ENCODE results near the gene CGREF1. TPM values are rescaled to one million over a fixed set of nuclear protein-coding genes. Genes with fewer than 3 reads are reported as not detected.

CGREF1 gene
- total and polyA plus RNA-seq, 2 donors (not counting 1 experiment from before 2014, with no cell fraction given): not detected

DNA sequence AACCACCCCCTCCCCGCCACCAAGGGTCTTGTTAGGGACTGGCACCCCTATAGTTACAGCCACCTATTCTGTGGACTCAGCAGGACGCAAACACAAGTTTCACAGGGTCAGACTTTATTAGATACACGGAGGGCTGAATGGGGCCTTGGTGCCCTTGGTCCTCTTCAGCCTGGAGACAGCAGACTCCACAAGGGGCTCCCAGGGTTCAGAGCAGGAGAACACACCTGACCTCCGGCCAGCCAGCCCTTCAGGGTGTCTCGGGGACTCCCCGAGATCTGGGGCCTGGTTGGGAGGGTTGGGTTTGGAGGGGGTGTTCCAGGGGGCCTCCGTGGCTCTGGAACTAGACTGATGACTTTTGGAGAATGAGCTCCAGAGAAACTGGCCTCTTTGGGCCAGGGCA lies 17.8 kb upstream of the CGREF1 start:
- Histone ChIP-seq H3K9me3 (ENCODE audit: control extremely low read depth in 1 of 3, control insufficient read depth in 2 of 3, insufficient read depth in 1 of 3, low read length in 2 of 3) (no peaks in the 10 kb centered on the region), H3K79me2 (ENCODE audit: control insufficient read depth, insufficient read depth, low read length) (peaks cover 12% of the 10 kb centered on the region), H3K4me1 (ENCODE audit: control insufficient read depth in 2 of 2, insufficient read depth in 2 of 2, low read length in 2 of 2) (peaks cover 17 to 25% of the 10 kb centered on the region in 2 donors), H4K20me1 (ENCODE audit: control insufficient read depth, insufficient read depth, low read length, poor library complexity, severe bottlenecking) (peaks cover 5% of the 10 kb centered on the region), H3K4me2 (replicated peaks; ENCODE audit: low read depth, low read length, poor library complexity, severe bottlenecking) (no peak overlapping the region), H3K27me3 (replicated peaks in 1 of 4; ENCODE audit: control extremely low read depth in 1 of 4, control insufficient read depth in 3 of 4, insufficient read depth in 4 of 4, low read length in 3 of 4) (no peaks in the 10 kb centered on the region), H3K36me3 (replicated peaks in 1 of 2; ENCODE audit: control extremely low read depth in 1 of 2, control insufficient read depth in 1 of 2, extremely low read depth in 1 of 2, insufficient read depth in 2 of 2, low read length in 1 of 2) (peaks cover 0 to 12% of the 10 kb centered on the region in 2 experiments), H2AFZ (ENCODE audit: insufficient read depth, low read depth, low read length, poor library complexity, severe bottlenecking) (no peak overlapping the region), H3K4me3 (ENCODE audit: control extremely low read depth in 1 of 5, extremely low read depth in 1 of 5, insufficient read depth in 1 of 5, low read depth in 2 of 5, low read length in 4 of 5) (no peak overlapping the region), H3K9ac (ENCODE audit: low read length) (no peak overlapping the region), H3K27ac (ENCODE audit: low read length in 2 of 2) (no peak overlapping the region)
- H3K27me3 Mint-ChIP-seq: no peaks in the 10 kb centered on the region
- no peak for DNase-seq
- TF ChIP-seq CTCF (IDR thresholded peaks at IDR 0.05) (no peak), EZH2 (IDR thresholded peaks at IDR 0.05; ENCODE audit: borderline replicate concordance, insufficient read depth, low read depth, low read length, poor library complexity, severe bottlenecking) (no peak)
- CTCF ChIA-PET: no interaction called here
- H3K4me1 Mint-ChIP-seq: peaks cover 23% of the 10 kb centered on the region
- no peak overlapping the region for H3K4me3 Mint-ChIP-seq
- POLR2A ChIA-PET: interaction anchor here (0.7 kb wide), 1 partner anchor 12 kb away, joined by 3 read pairs; the partner anchor contains the start of gene TCF23
- no peak for ATAC-seq (ENCODE audit: low read depth)
- H3K27ac Mint-ChIP-seq: no peak overlapping the region
- WGBS (ENCODE audit: insufficient coverage): 100% methylated on average over 6 of the region's 7 CpGs
- no peaks in the 10 kb centered on the region for H3K9me3 Mint-ChIP-seq (ENCODE audit: insufficient read depth)
- intact Hi-C loops (cut with micrococcal nuclease): no loop called here

DNA sequence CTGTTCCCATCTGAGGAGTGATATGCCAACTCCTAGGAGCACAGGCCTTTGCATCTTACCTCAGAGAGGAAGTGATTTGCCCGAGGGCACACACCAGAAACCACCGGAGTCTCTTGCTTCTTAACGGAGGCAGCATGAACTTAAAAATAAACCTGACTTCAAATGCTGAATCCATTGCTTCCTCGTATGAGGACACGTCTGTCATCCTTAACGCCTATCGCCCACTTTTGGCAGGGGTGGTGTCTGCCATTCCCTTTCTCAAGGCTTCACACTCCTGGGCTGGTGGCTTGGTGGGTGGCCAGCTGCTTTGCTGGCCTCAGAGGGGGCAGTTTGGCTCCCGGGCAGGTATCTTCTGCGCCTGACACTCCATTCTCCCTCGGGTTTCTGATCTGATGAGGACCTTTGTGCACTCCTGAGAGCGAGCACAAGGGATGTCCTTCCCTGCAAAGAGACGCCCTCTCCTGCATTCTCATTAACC lies 16.6 kb upstream of the CGREF1 start:
- intact Hi-C loops (cut with micrococcal nuclease): no loop called here
- peak overlapping the region; percentile 96 for H3K4me3 Mint-ChIP-seq
- Histone ChIP-seq H3K9me3 (ENCODE audit: control extremely low read depth in 1 of 3, control insufficient read depth in 2 of 3, insufficient read depth in 1 of 3, low read length in 2 of 3) (no peaks in the 10 kb centered on the region), H3K4me1 (ENCODE audit: control insufficient read depth in 2 of 2, insufficient read depth in 2 of 2, low read length in 2 of 2) (peaks cover 17 to 25% of the 10 kb centered on the region in 2 donors), H3K4me3 (ENCODE audit: control extremely low read depth in 1 of 5, extremely low read depth in 1 of 5, insufficient read depth in 1 of 5, low read depth in 2 of 5, low read length in 4 of 5) (no peak overlapping the region), H4K20me1 (ENCODE audit: control insufficient read depth, insufficient read depth, low read length, poor library complexity, severe bottlenecking) (peaks cover 5% of the 10 kb centered on the region), H3K9ac (ENCODE audit: low read length) (no peak overlapping the region), H3K79me2 (ENCODE audit: control insufficient read depth, insufficient read depth, low read length) (peaks cover 12% of the 10 kb centered on the region), H3K36me3 (replicated peaks in 1 of 2; ENCODE audit: control extremely low read depth in 1 of 2, control insufficient read depth in 1 of 2, extremely low read depth in 1 of 2, insufficient read depth in 2 of 2, low read length in 1 of 2) (peaks cover 0 to 21% of the 10 kb centered on the region in 2 experiments), H3K27me3 (replicated peaks in 1 of 4; ENCODE audit: control extremely low read depth in 1 of 4, control insufficient read depth in 3 of 4, insufficient read depth in 4 of 4, low read length in 3 of 4) (no peaks in the 10 kb centered on the region), H3K27ac (ENCODE audit: low read length in 2 of 2) (peak overlapping the region in 1 of 2 donors; percentile 39), H2AFZ (ENCODE audit: insufficient read depth, low read depth, low read length, poor library complexity, severe bottlenecking) (peak overlapping the region; percentile 92), H3K4me2 (replicated peaks; ENCODE audit: low read depth, low read length, poor library complexity, severe bottlenecking) (peak overlapping the region; percentile 93)
- H3K27ac Mint-ChIP-seq: peak overlapping the region; percentile 97
- peaks cover 23% of the 10 kb centered on the region for H3K4me1 Mint-ChIP-seq
- ATAC-seq (ENCODE audit: low read depth) (no peak), DNase-seq (peak; percentile 31)
- no peak for TF ChIP-seq CTCF (IDR thresholded peaks at IDR 0.05)
- no peak for TF ChIP-seq EZH2 (IDR thresholded peaks at IDR 0.05; ENCODE audit: borderline replicate concordance, insufficient read depth, low read depth, low read length, poor library complexity, severe bottlenecking)
- ChIA-PET POLR2A (interaction anchor here (0.6 to 2.2 kb wide), 3 partner anchors 77 to 184 kb away, joined by 3 to 7 read pairs (median 4); partner anchors contain the start of genes ATRAID and SLC5A6), CTCF (interaction anchor here (0.7 to 2.8 kb wide), 4 partner anchors 11 to 173 kb away, joined by 3 to 19 read pairs (median 8); partner anchors contain the start of gene ABHD1)
- H3K9me3 Mint-ChIP-seq (ENCODE audit: insufficient read depth): no peaks in the 10 kb centered on the region
- H3K27me3 Mint-ChIP-seq: no peaks in the 10 kb centered on the region
- WGBS (ENCODE audit: insufficient coverage): 60% methylated on average over 11 of the region's 12 CpGs
